K562 (cell line): ENCODE measurements around the gene NAA40.

ENCODE experiments used
- MCM7 ChIP-seq, 2 experiments: fragments of 450-650 bp; IDR thresholded peaks; 2 replicates each; pipeline ENCODE4 v1.6.1; 2016 to 2018
- TF ChIP-seq, protein P1 (sequence below), 3 experiments: IDR thresholded peaks in 2 of 3; conservative IDR thresholded peaks in 1 of 3; 2 replicates each; pipeline ENCODE4 v1.5.1; 2011 to 2012; ENCODE audit warnings: low read length in 3 of 3, mild to moderate bottlenecking in 3 of 3, control low read depth in 2 of 3, improper control_type of control experiment in 1 of 3, inconsistent platforms in 1 of 3, low read depth in 1 of 3, mixed read lengths in 1 of 3, moderate library complexity in 1 of 3; ENCODE audit not compliant: insufficient read depth in 2 of 3

DNA sequence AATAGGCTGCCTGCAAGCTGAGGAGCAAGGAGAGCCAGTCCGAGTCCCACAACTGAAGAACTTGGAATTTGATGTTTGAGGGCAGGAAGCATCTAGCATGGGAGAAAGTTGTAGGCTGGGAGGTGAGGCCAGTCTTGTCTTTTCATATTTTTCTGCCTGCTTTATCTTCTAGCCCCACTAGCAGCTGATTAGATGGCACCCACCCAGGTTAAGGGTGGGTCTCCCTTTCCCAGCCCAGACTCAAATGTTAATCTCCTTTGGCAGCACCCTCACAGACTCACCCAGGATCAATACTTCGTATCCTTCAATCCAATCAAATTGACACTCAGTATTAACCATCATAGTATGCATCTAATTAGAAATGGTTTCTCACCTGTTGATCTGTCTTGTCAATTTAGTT lies 30.7 kb downstream of the NAA40 start:
- TF ChIP-seq MCM7 (IDR thresholded peaks at IDR 0.05), result no peak
- TF ChIP-seq, protein P1, sequence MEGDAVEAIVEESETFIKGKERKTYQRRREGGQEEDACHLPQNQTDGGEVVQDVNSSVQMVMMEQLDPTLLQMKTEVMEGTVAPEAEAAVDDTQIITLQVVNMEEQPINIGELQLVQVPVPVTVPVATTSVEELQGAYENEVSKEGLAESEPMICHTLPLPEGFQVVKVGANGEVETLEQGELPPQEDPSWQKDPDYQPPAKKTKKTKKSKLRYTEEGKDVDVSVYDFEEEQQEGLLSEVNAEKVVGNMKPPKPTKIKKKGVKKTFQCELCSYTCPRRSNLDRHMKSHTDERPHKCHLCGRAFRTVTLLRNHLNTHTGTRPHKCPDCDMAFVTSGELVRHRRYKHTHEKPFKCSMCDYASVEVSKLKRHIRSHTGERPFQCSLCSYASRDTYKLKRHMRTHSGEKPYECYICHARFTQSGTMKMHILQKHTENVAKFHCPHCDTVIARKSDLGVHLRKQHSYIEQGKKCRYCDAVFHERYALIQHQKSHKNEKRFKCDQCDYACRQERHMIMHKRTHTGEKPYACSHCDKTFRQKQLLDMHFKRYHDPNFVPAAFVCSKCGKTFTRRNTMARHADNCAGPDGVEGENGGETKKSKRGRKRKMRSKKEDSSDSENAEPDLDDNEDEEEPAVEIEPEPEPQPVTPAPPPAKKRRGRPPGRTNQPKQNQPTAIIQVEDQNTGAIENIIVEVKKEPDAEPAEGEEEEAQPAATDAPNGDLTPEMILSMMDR (IDR thresholded peaks at IDR 0.05 in 2 of 3, conservative IDR thresholded peaks at IDR 0.05 in 1 of 3; ENCODE audit: insufficient read depth in 2 of 3, low read depth in 1 of 3, low read length in 3 of 3), result no peak
